H9 (cell line): ENCODE results near the gene RPA1. TPM values are rescaled to one million over a fixed set of nuclear protein-coding genes. Genes with fewer than 3 reads are reported as not detected.

Experiments
- DNase-seq: peaks from one replicate; pipeline ENCODE4 v3.0.0-alpha.2; 2017
- H2AFZ ChIP-seq: one replicate; pipeline ENCODE4 v1.6.1; 2013; ENCODE audit warnings: mild to moderate bottlenecking, low read length, control low read depth, moderate library complexity
- H2AK5ac ChIP-seq: 2 replicates; pipeline ENCODE4 v1.6.1; 2013; ENCODE audit warnings: low read length, control low read depth, mixed read lengths; ENCODE audit not compliant: insufficient read length
- H2BK120ac ChIP-seq: one replicate; pipeline ENCODE4 v1.6.1; 2013; ENCODE audit warnings: low read depth, mild to moderate bottlenecking, low read length, control low read depth, inconsistent platforms; ENCODE audit not compliant: poor library complexity, severe bottlenecking
- H2BK12ac ChIP-seq: 2 replicates; pipeline ENCODE4 v1.6.1; 2013; ENCODE audit warnings: low read length, control low read depth, mixed read lengths, low read depth; ENCODE audit not compliant: insufficient read length
- H2BK15ac ChIP-seq: 2 replicates; pipeline ENCODE4 v1.6.1; 2013; ENCODE audit warnings: low read depth, low read length, control low read depth
- H2BK20ac ChIP-seq: one replicate; pipeline ENCODE4 v1.6.1; 2013; ENCODE audit warnings: low read depth, mild to moderate bottlenecking, low read length, control low read depth, inconsistent platforms; ENCODE audit not compliant: poor library complexity, severe bottlenecking
- H2BK5ac ChIP-seq: 2 replicates; pipeline ENCODE4 v1.6.1; 2013; ENCODE audit warnings: low read length, control low read depth, mixed read lengths; ENCODE audit not compliant: insufficient read length
- H3K14ac ChIP-seq: 2 replicates; pipeline ENCODE4 v1.6.1; 2013; ENCODE audit warnings: low read length, control low read depth; ENCODE audit not compliant: insufficient read depth
- H3K18ac ChIP-seq: 2 replicates; pipeline ENCODE4 v1.6.1; 2013; ENCODE audit warnings: low read depth, mild to moderate bottlenecking, mixed read lengths, low read length, control low read depth; ENCODE audit not compliant: insufficient read length
- H3K23ac ChIP-seq: 2 replicates; pipeline ENCODE4 v1.6.1; 2013; ENCODE audit warnings: low read length, control low read depth, mixed read lengths, low read depth; ENCODE audit not compliant: insufficient read length
- H3K23me2 ChIP-seq: 2 replicates; pipeline ENCODE4 v1.6.1; 2013; ENCODE audit warnings: low read depth, mild to moderate bottlenecking, mixed read lengths, low read length, control low read depth; ENCODE audit not compliant: insufficient read length, poor library complexity, severe bottlenecking
- H3K27ac ChIP-seq: 2 replicates; pipeline ENCODE4 v1.5.1; 2013; ENCODE audit warnings: low read length, control low read depth, mixed read lengths, low read depth; ENCODE audit not compliant: insufficient read length
- H3K27me3 ChIP-seq: 2 replicates; pipeline ENCODE4 v1.6.1; 2013; ENCODE audit warnings: low read length, control low read depth, inconsistent platforms; ENCODE audit not compliant: insufficient read depth
- H3K4ac ChIP-seq: 2 replicates; pipeline ENCODE4 v1.6.1; 2013; ENCODE audit warnings: low read depth, mild to moderate bottlenecking, control low read depth, inconsistent platforms, low read length, moderate library complexity
- H3K4me1 ChIP-seq: 2 replicates; pipeline ENCODE4 v1.6.1; 2013; ENCODE audit warnings: low read length, control low read depth, inconsistent platforms; ENCODE audit not compliant: insufficient read depth
- H3K4me2 ChIP-seq: 2 replicates; pipeline ENCODE4 v1.6.1; 2013; ENCODE audit warnings: low read length, control low read depth, mixed read lengths; ENCODE audit not compliant: insufficient read length, insufficient read depth
- H3K56ac ChIP-seq: 2 replicates; pipeline ENCODE4 v1.6.1; 2013; ENCODE audit warnings: low read depth, mild to moderate bottlenecking, mixed read lengths, low read length, control low read depth; ENCODE audit not compliant: insufficient read length
- H3K79me1 ChIP-seq: 2 replicates; pipeline ENCODE4 v1.6.1; 2013; ENCODE audit warnings: low read depth, mild to moderate bottlenecking, moderate library complexity, low read length, control low read depth, inconsistent platforms; ENCODE audit not compliant: insufficient read depth, poor library complexity, severe bottlenecking
- H3K79me2 ChIP-seq: 2 replicates; pipeline ENCODE4 v1.6.1; 2013; ENCODE audit warnings: low read length, control low read depth, inconsistent platforms; ENCODE audit not compliant: insufficient read depth
- H3K9ac ChIP-seq: 2 replicates; pipeline ENCODE4 v1.6.1; 2013; ENCODE audit warnings: low read length, control low read depth, mixed read lengths; ENCODE audit not compliant: insufficient read length; ENCODE audit errors: extremely low read depth
- H3K9me3 ChIP-seq: one replicate; pipeline ENCODE4 v1.6.1; 2013; ENCODE audit warnings: low read depth, low read length, inconsistent platforms; ENCODE audit not compliant: control insufficient read depth
- H3T11ph ChIP-seq: one replicate; pipeline ENCODE4 v1.6.1; 2013; ENCODE audit warnings: mild to moderate bottlenecking, low read length, control low read depth, inconsistent platforms
- H4K20me1 ChIP-seq: one replicate; pipeline ENCODE4 v1.6.1; 2013; ENCODE audit not compliant: control insufficient read depth, insufficient read length, insufficient read depth
- H4K5ac ChIP-seq: 2 replicates; pipeline ENCODE4 v1.6.1; 2013; ENCODE audit warnings: low read depth, mild to moderate bottlenecking, mixed read lengths, low read length, control low read depth; ENCODE audit not compliant: insufficient read length
- H4K8ac ChIP-seq: replicated peaks from 2 replicates; pipeline ENCODE4 v1.6.1; 2013; ENCODE audit warnings: low read length, control low read depth, mixed read lengths, low read depth; ENCODE audit not compliant: insufficient read length
- H4K91ac ChIP-seq: 2 replicates; pipeline ENCODE4 v1.6.1; 2013; ENCODE audit warnings: low read depth, mild to moderate bottlenecking, moderate library complexity, mixed read lengths, low read length, control low read depth; ENCODE audit not compliant: insufficient read length
- H3K27ac Mint-ChIP-seq, 3 experiments: 2 replicates in 2 of 3; 3 replicates in 1 of 3; pipeline ENCODE4 v1.8.0; 2020 to 2021; ENCODE audit warnings: mixed read lengths in 3 of 3, mild to moderate bottlenecking in 1 of 3, moderate library complexity in 1 of 3
- H3K27me3 Mint-ChIP-seq: 2 replicates; pipeline ENCODE4 v1.8.0; 2021; ENCODE audit warnings: low read depth, mild to moderate bottlenecking, moderate library complexity, mixed read lengths
- H3K36me3 Mint-ChIP-seq, 3 experiments: 2 replicates in 2 of 3; 3 replicates in 1 of 3; pipeline ENCODE4 v1.8.0; 2020 to 2021; ENCODE audit warnings: low read depth in 3 of 3, mixed read lengths in 3 of 3; ENCODE audit not compliant: insufficient read depth in 1 of 3
- H3K4me1 Mint-ChIP-seq, 2 experiments: 2 replicates each; pipeline ENCODE4 v1.8.0; 2020; ENCODE audit warnings: mixed read lengths in 2 of 2
- H3K4me3 Mint-ChIP-seq, 2 experiments: 2 replicates in 1 of 2; 3 replicates in 1 of 2; pipeline ENCODE4 v1.8.0; 2020 to 2021; ENCODE audit warnings: mild to moderate bottlenecking in 2 of 2, mixed read lengths in 2 of 2, moderate library complexity in 1 of 2
- H3K9me3 Mint-ChIP-seq, 2 experiments: 2 replicates in 1 of 2; 3 replicates in 1 of 2; pipeline ENCODE4 v1.8.0; 2020; ENCODE audit warnings: mild to moderate bottlenecking in 2 of 2, mixed read lengths in 2 of 2, moderate library complexity in 1 of 2
- CTCF ChIP-seq: fragments of 200-600 bp; sonication (generic); conservative IDR thresholded peaks from 3 replicates; pipeline ENCODE4 v1.8.0; 2021; ENCODE audit warnings: antibody characterized with exemption, mild to moderate bottlenecking
- WGBS: extraction: QIAGEN DNeasy Blood & Tissue Kit; methylation state at CpG from one replicate; pipeline ENCODE4 v1.1.7; 2013; ENCODE audit warnings: missing lambda C conversion rate, low lambda C conversion rate, mixed read lengths; ENCODE audit not compliant: insufficient read length; ENCODE audit errors: extremely low coverage; 5-methylcytosine and 5-hydroxymethylcytosine counted together
- total RNA-seq: library from RNA; stranded (reverse); gene quantifications from 2 replicates; pipeline ENCODE4 v1.2.1, GENCODE V29; 2021

Gene RPA1
- total RNA-seq, 1 experiment from 2014 or later = 215 TPM

GRCh38 chr17:1871756-1872155, 42.0 kb downstream of the RPA1 start:
- no peak overlapping the region for H3K4me2 ChIP-seq
- H3K27me3 ChIP-seq = no peaks in the 10 kb centered on the region
- no peaks in the 10 kb centered on the region for H3K27me3 Mint-ChIP-seq
- no peak overlapping the region for H2BK15ac ChIP-seq
- no peak for DNase-seq
- H3T11ph ChIP-seq = no peak overlapping the region
- no peak overlapping the region for H4K8ac ChIP-seq
- H3K9me3 ChIP-seq = no peaks in the 10 kb centered on the region
- H3K27ac Mint-ChIP-seq = no peak overlapping the region
- H3K14ac ChIP-seq = no peak overlapping the region
- H2AFZ ChIP-seq = no peak overlapping the region
- H3K23ac ChIP-seq = no peak overlapping the region
- TF ChIP-seq CTCF = no peak
- no peaks in the 10 kb centered on the region for H3K4me1 ChIP-seq
- no peak overlapping the region for H2BK12ac ChIP-seq
- no peaks in the 10 kb centered on the region for H3K9me3 Mint-ChIP-seq
- no peak overlapping the region for H4K91ac ChIP-seq
- no peak overlapping the region for H3K56ac ChIP-seq
- no peaks in the 10 kb centered on the region for H4K20me1 ChIP-seq
- no peak overlapping the region for H3K27ac ChIP-seq
- no peaks in the 10 kb centered on the region for H3K79me1 ChIP-seq
- H2BK120ac ChIP-seq = no peak overlapping the region
- H3K4ac ChIP-seq = no peak overlapping the region
- H2BK5ac ChIP-seq = no peak overlapping the region
- H2BK20ac ChIP-seq = no peak overlapping the region
- H2AK5ac ChIP-seq = no peak overlapping the region
- no peak overlapping the region for H4K5ac ChIP-seq
- no peak overlapping the region for H3K4me3 Mint-ChIP-seq
- peaks cover 2 to 75% (median 56%) of the 10 kb centered on the region in 3 experiments; a peak in 6 of 7 replicates for H3K36me3 Mint-ChIP-seq
- H3K4me1 Mint-ChIP-seq = no peaks in the 10 kb centered on the region
- no peak overlapping the region for H3K9ac ChIP-seq
- no CpG with 5 or more reads among the region's 5 CpGs for WGBS
- no peak overlapping the region for H3K18ac ChIP-seq
- H3K23me2 ChIP-seq = no peaks in the 10 kb centered on the region
- no peaks in the 10 kb centered on the region for H3K79me2 ChIP-seq
